ENCODE results near the gene PTPRG.

PTPRG gene

GRCh38 chr3:61910732-61911131, 349.4 kb downstream of the PTPRG start:
- in situ Hi-C loops (cut with MboI; ENCODE audit: low sequenced_read_pairs), result no loop called here

- in situ Hi-C loops (cut with MboI; ENCODE audit: low sequenced_read_pairs), result no loop called here
Observed at GRCh38 chr3:61912158-61912557, 350.8 kb downstream of the PTPRG start.

- in situ Hi-C loops (cut with MboI; ENCODE audit: low sequenced_read_pairs), result no loop called here
Observed at GRCh38 chr3:61913701-61914100, 352.3 kb downstream of the PTPRG start.

- in situ Hi-C loops (cut with MboI; ENCODE audit: low sequenced_read_pairs), result no loop called here
Observed at GRCh38 chr3:61914276-61914675, 352.9 kb downstream of the PTPRG start.

- in situ Hi-C loops (cut with MboI; ENCODE audit: low sequenced_read_pairs), result no loop called here
Observed at GRCh38 chr3:61915296-61915695, 353.9 kb downstream of the PTPRG start.

GRCh38 chr3:61919371-61919770, 358.0 kb downstream of the PTPRG start:
- in situ Hi-C loops (cut with MboI; ENCODE audit: low sequenced_read_pairs), result no loop called here

GRCh38 chr3:61922118-61922517, 360.7 kb downstream of the PTPRG start:
- in situ Hi-C loops (cut with MboI; ENCODE audit: low sequenced_read_pairs), result no loop called here

- in situ Hi-C loops (cut with MboI; ENCODE audit: low sequenced_read_pairs), result no loop called here
Observed at GRCh38 chr3:61924090-61924735, 362.8 kb downstream of the PTPRG start.

GRCh38 chr3:61924991-61925390, 363.6 kb downstream of the PTPRG start:
- in situ Hi-C loops (cut with MboI; ENCODE audit: low sequenced_read_pairs), result no loop called here

- in situ Hi-C loops (cut with MboI; ENCODE audit: low sequenced_read_pairs), result no loop called here
Observed at GRCh38 chr3:61925721-61926120, 364.4 kb downstream of the PTPRG start.

- in situ Hi-C loops (cut with MboI; ENCODE audit: low sequenced_read_pairs), result no loop called here
Observed at GRCh38 chr3:61926923-61927322, 365.6 kb downstream of the PTPRG start.

GRCh38 chr3:61927332-61927731, 366.0 kb downstream of the PTPRG start:
- in situ Hi-C loops (cut with MboI; ENCODE audit: low sequenced_read_pairs), result no loop called here

- in situ Hi-C loops (cut with MboI; ENCODE audit: low sequenced_read_pairs), result no loop called here
Observed at GRCh38 chr3:61928039-61928438, 366.7 kb downstream of the PTPRG start.

GRCh38 chr3:61928776-61929314, 367.5 kb downstream of the PTPRG start:
- in situ Hi-C loops (cut with MboI; ENCODE audit: low sequenced_read_pairs), result no loop called here

- in situ Hi-C loops (cut with MboI; ENCODE audit: low sequenced_read_pairs), result no loop called here
Observed at GRCh38 chr3:61929617-61930016, 368.2 kb downstream of the PTPRG start.

GRCh38 chr3:61932499-61932898, 371.1 kb downstream of the PTPRG start:
- in situ Hi-C loops (cut with MboI; ENCODE audit: low sequenced_read_pairs), result no loop called here

- in situ Hi-C loops (cut with MboI; ENCODE audit: low sequenced_read_pairs), result no loop called here
Observed at GRCh38 chr3:61933798-61934504, 372.6 kb downstream of the PTPRG start.

GRCh38 chr3:61934505-61934871, 373.1 kb downstream of the PTPRG start:
- in situ Hi-C loops (cut with MboI; ENCODE audit: low sequenced_read_pairs), result no loop called here

GRCh38 chr3:61935814-61936213, 374.4 kb downstream of the PTPRG start:
- in situ Hi-C loops (cut with MboI; ENCODE audit: low sequenced_read_pairs), result no loop called here

GRCh38 chr3:61936344-61936937, 375.1 kb downstream of the PTPRG start:
- in situ Hi-C loops (cut with MboI; ENCODE audit: low sequenced_read_pairs), result no loop called here

- in situ Hi-C loops (cut with MboI; ENCODE audit: low sequenced_read_pairs), result no loop called here
Observed at GRCh38 chr3:61937477-61937876, 376.1 kb downstream of the PTPRG start.

Data from hTERT RPE-1 (cell line).